Upper lobe of right lung (tissue), 1 donor: ENCODE results near the gene TMEM52. TPM values are rescaled to one million over a fixed set of nuclear protein-coding genes. Genes with fewer than 3 reads are reported as not detected.

Source experiments
- ATAC-seq: fragments of 200-7000 bp; cut with Tn5 transposase; one replicate; pipeline ENCODE4 v1.9.1; 2020; ENCODE audit warnings: mild to moderate bottlenecking, moderate library complexity
- DNase-seq: peaks from one replicate; pipeline ENCODE4 v3.0.0-alpha.2; 2020
- H3K27ac ChIP-seq: fragments of 200-600 bp; one replicate; pipeline ENCODE4 v1.8.0; 2022
- H3K27me3 ChIP-seq: fragments of 200-600 bp; one replicate; pipeline ENCODE4 v1.8.0; 2022; ENCODE audit warnings: mild to moderate bottlenecking
- H3K36me3 ChIP-seq: fragments of 200-600 bp; one replicate; pipeline ENCODE4 v1.8.0; 2022
- H3K4me1 ChIP-seq: fragments of 200-600 bp; one replicate; pipeline ENCODE4 v1.8.0; 2022
- H3K4me3 ChIP-seq: fragments of 200-600 bp; one replicate; pipeline ENCODE4 v1.8.0; 2022; ENCODE audit warnings: mild to moderate bottlenecking
- H3K9me3 ChIP-seq: fragments of 200-600 bp; one replicate; pipeline ENCODE4 v1.8.0; 2022
- CTCF ChIP-seq: fragments of 200-600 bp; IDR thresholded peaks from one replicate; pipeline ENCODE4 v1.8.0; 2022; ENCODE audit warnings: antibody characterized with exemption
- intact Hi-C: fragments of 100-400 bp; cut with DNase I; formaldehyde crosslinking; loops from one replicate; pipeline ENCODE4 v1.11.0; 2022
- total RNA-seq: library from RNA; stranded (reverse); fragmentation: NEBNext Ultra II Directional; extraction: Animal tissue kit (Norgen Biotek cat#: 25700); gene quantifications from one replicate; pipeline ENCODE4 v1.2.1, GENCODE V29; 2021
- donor health status: DM: no; HTN: yes; CAD: no; lungs with severe emphysema.

TMEM52 gene
- total RNA-seq, 1 donor from 2014 or later = 1.5 TPM

GRCh38 chr1:1917304-1917976 is 1.6 kb downstream of the TMEM52 start:
- ATAC-seq (no peak), DNase-seq (peak; percentile 67)
- intact Hi-C loops = no loop called here

GRCh38 chr1:1916851-1917251 is 2.2 kb downstream of the TMEM52 start:
- no peaks in the 10 kb centered on the region for H3K36me3 ChIP-seq
- H3K27ac ChIP-seq = no peak overlapping the region
- H3K9me3 ChIP-seq = no peaks in the 10 kb centered on the region
- TF ChIP-seq CTCF = no peak
- DNase-seq (no peak), ATAC-seq (no peak)
- H3K27me3 ChIP-seq = no peaks in the 10 kb centered on the region
- no peak overlapping the region for H3K4me3 ChIP-seq
- peaks cover 9% of the 10 kb centered on the region for H3K4me1 ChIP-seq
- intact Hi-C loops = no loop called here

More at GRCh38 chr1:1917304-1917976, 1.6 kb downstream of the TMEM52 start:
- no peak for TF ChIP-seq CTCF
- no peaks in the 10 kb centered on the region for H3K27me3 ChIP-seq
- H3K36me3 ChIP-seq = no peaks in the 10 kb centered on the region
- peaks cover 9% of the 10 kb centered on the region for H3K4me1 ChIP-seq
- no peak overlapping the region for H3K27ac ChIP-seq
- no peak overlapping the region for H3K4me3 ChIP-seq
- no peaks in the 10 kb centered on the region for H3K9me3 ChIP-seq

- Histone ChIP-seq H3K36me3 (no peaks in the 10 kb centered on the region), H3K4me3 (no peak overlapping the region), H3K27ac (no peak overlapping the region), H3K27me3 (no peaks in the 10 kb centered on the region), H3K9me3 (no peaks in the 10 kb centered on the region), H3K4me1 (peaks cover 9% of the 10 kb centered on the region)
- intact Hi-C loops = no loop called here
- ATAC-seq (no peak), DNase-seq (no peak)
- no peak for TF ChIP-seq CTCF
These were observed 2.9 kb downstream of the TMEM52 start for GRCh38 chr1:1915911-1916840.

GRCh38 chr1:1914971-1915692 is 3.9 kb downstream of the TMEM52 start, which contains the start of gene CALML6:
Gene CALML6, plus strand, starts transcription at chr1:1915260. Its CDS starts 21 bp downstream, at chr1:1915281.
- H3K4me1 ChIP-seq = peaks cover 9% of the 10 kb centered on the region
- no peaks in the 10 kb centered on the region for H3K9me3 ChIP-seq
- ATAC-seq (no peak), DNase-seq (no peak)
- H3K4me3 ChIP-seq = no peak within 1 kb of the TSS
- intact Hi-C loops = no loop called here
- H3K27me3 ChIP-seq = no peaks in the 10 kb centered on the region
- TF ChIP-seq CTCF = no peak
- H3K27ac ChIP-seq = no peak within 1 kb of the TSS
- no peaks in the 10 kb centered on the region for H3K36me3 ChIP-seq

GRCh38 chr1:1914101-1914970 is 4.7 kb downstream of the TMEM52 start:
- H3K27me3 ChIP-seq = no peaks in the 10 kb centered on the region
- ATAC-seq (no peak), DNase-seq (no peak)
- no peaks in the 10 kb centered on the region for H3K9me3 ChIP-seq
- H3K27ac ChIP-seq = no peak overlapping the region
- no peak overlapping the region for H3K4me3 ChIP-seq
- no peak for TF ChIP-seq CTCF
- intact Hi-C loops = no loop called here
- H3K4me1 ChIP-seq = peaks cover 14% of the 10 kb centered on the region
- H3K36me3 ChIP-seq = no peaks in the 10 kb centered on the region
